Astrocyte (in vitro differentiated cells and primary cell): ENCODE data around the gene SLC25A25. TPM values are rescaled to one million over a fixed set of nuclear protein-coding genes. Genes with fewer than 3 reads are reported as not detected.
A peak's percentile ranks its signal among the peaks of the same experiment; 100 is the strongest.

Experiments used
- DNase-seq: peaks from one replicate; pipeline ENCODE4 v3.0.0-alpha.2; 2010; ENCODE audit warnings: low read depth
- FAIRE-seq: peaks from 2 replicates; lab custom pipeline; 2011; peaks lifted over from hg19 to GRCh38; lab: Jason Lieb, UNC
- H2AFZ ChIP-seq: 2 replicates; pipeline ENCODE4 v1.6.0; 2012; ENCODE audit warnings: low read depth, low read length, inconsistent platforms
- H3K27ac ChIP-seq: 2 replicates; pipeline ENCODE4 v1.5.1; 2011; ENCODE audit warnings: low read depth, low read length, inconsistent platforms
- H3K27me3 ChIP-seq: 2 replicates; pipeline ENCODE4 v1.6.0; 2011; ENCODE audit warnings: low read length, inconsistent platforms; ENCODE audit not compliant: insufficient read depth
- H3K36me3 ChIP-seq: 2 replicates; pipeline ENCODE4 v1.5.1; 2011; ENCODE audit warnings: low read length, inconsistent platforms; ENCODE audit not compliant: insufficient read depth
- H3K4me1 ChIP-seq: 2 replicates; pipeline ENCODE4 v1.5.1; 2011; ENCODE audit warnings: low read length, inconsistent platforms; ENCODE audit not compliant: insufficient read depth
- H3K4me2 ChIP-seq: 2 replicates; pipeline ENCODE4 v1.6.0; 2012; ENCODE audit warnings: low read length, inconsistent platforms
- H3K4me3 ChIP-seq: 2 replicates; pipeline ENCODE4 v1.5.1; 2011; ENCODE audit warnings: low read depth, mild to moderate bottlenecking, low read length, inconsistent platforms; ENCODE audit not compliant: insufficient read depth
- H3K79me2 ChIP-seq: 2 replicates; pipeline ENCODE4 v1.6.0; 2012; ENCODE audit warnings: mild to moderate bottlenecking, low read length, inconsistent platforms; ENCODE audit not compliant: insufficient read depth
- H3K9ac ChIP-seq: 2 replicates; pipeline ENCODE4 v1.6.0; 2012; ENCODE audit warnings: mild to moderate bottlenecking, low read length, inconsistent platforms
- H3K9me3 ChIP-seq: 2 replicates; pipeline ENCODE4 v1.5.1; 2012; ENCODE audit warnings: low read depth, mild to moderate bottlenecking, low read length, inconsistent platforms; ENCODE audit not compliant: insufficient read depth
- H4K20me1 ChIP-seq: 2 replicates; pipeline ENCODE4 v1.6.0; 2012; ENCODE audit warnings: low read length, inconsistent platforms; ENCODE audit not compliant: insufficient read depth
- H3K27ac Mint-ChIP-seq: one replicate; pipeline ENCODE4 v1.8.0; 2021; ENCODE audit warnings: mild to moderate bottlenecking, mixed read lengths; ENCODE audit not compliant: unreplicated experiment
- H3K27me3 Mint-ChIP-seq: one replicate; pipeline ENCODE4 v1.8.0; 2021; ENCODE audit warnings: low read depth, mixed read lengths; ENCODE audit not compliant: unreplicated experiment
- H3K36me3 Mint-ChIP-seq: one replicate; pipeline ENCODE4 v1.8.0; 2021; ENCODE audit warnings: low read depth, mixed read lengths; ENCODE audit not compliant: unreplicated experiment
- H3K4me1 Mint-ChIP-seq: one replicate; pipeline ENCODE4 v1.8.0; 2021; ENCODE audit warnings: low read depth, mixed read lengths; ENCODE audit not compliant: unreplicated experiment
- H3K4me3 Mint-ChIP-seq: one replicate; pipeline ENCODE4 v1.8.0; 2021; ENCODE audit warnings: mild to moderate bottlenecking, moderate library complexity, mixed read lengths; ENCODE audit not compliant: unreplicated experiment
- H3K9me3 Mint-ChIP-seq: one replicate; pipeline ENCODE4 v1.8.0; 2021; ENCODE audit warnings: mild to moderate bottlenecking, mixed read lengths; ENCODE audit not compliant: unreplicated experiment
- EZH2 ChIP-seq: IDR thresholded peaks from 2 replicates; pipeline ENCODE4 v1.6.1; 2012; ENCODE audit warnings: mild to moderate bottlenecking, low read length, inconsistent platforms; ENCODE audit not compliant: insufficient read depth
- total RNA-seq: library from RNA; stranded (reverse); gene quantifications from 2 replicates; pipeline ENCODE4 v1.2.1, GENCODE V29; 2021
- TF ChIP-seq, protein P1 (sequence below): IDR thresholded peaks from 2 replicates; pipeline ENCODE4 v1.5.1; 2011; ENCODE audit warnings: low read depth, mild to moderate bottlenecking, inconsistent platforms, low read length, moderate library complexity; ENCODE audit not compliant: insufficient read depth

The SLC25A25 gene
- total RNA-seq, 1 donor from 2014 or later = 14.4 TPM

DNA sequence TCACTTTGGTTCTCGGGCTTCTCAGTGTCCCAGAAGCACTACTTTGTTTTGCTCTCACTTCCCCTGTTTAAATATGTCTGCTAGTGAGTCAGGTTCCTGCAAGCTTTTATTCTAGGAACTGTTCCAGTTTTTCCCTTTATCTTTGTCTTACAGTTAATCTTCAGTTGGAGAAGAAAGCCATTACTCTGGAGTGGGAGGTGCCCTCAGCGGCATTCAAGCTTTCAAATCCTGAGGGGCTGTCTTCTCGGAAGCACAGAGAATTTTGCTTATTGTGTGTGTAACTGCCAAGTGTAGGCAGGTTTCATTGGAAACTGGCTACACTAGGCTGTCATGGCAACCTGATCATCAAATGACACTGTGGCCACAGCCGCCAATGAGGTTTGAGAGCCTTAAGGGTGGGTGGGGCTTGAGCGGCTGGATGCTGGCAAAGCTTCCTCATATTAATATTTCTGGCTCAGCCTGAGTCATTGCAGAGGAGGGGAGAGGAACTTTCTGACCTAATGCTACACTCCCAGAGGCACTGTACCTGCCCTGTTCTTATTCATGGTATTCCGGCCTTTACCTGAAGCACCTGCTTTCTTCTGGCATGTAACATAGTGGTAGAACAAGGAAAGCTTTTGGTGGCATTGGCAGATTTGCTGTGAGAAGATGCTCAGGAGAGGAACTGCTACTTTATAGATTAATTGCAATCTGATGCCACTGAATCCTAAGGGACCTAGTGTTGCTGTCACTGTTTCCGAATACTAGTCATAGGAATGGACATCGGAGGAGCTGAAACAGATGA lies 26.3 kb downstream of the SLC25A25 start:
- Histone ChIP-seq H3K4me2 (peak overlapping the region; percentile 79), H3K36me3 (no peaks in the 10 kb centered on the region), H3K4me3 (peak overlapping the region; percentile 56), H3K79me2 (peaks cover 78% of the 10 kb centered on the region), H3K9me3 (no peaks in the 10 kb centered on the region), H2AFZ (no peak overlapping the region), H4K20me1 (peaks cover 11% of the 10 kb centered on the region), H3K9ac (peak overlapping the region; percentile 78), H3K27me3 (no peaks in the 10 kb centered on the region), H3K27ac (peak overlapping the region; percentile 88), H3K4me1 (peaks cover 67% of the 10 kb centered on the region)
- H3K9me3 Mint-ChIP-seq = no peaks in the 10 kb centered on the region
- peak overlapping the region; percentile 34 for H3K4me3 Mint-ChIP-seq
- TF ChIP-seq, protein P1, sequence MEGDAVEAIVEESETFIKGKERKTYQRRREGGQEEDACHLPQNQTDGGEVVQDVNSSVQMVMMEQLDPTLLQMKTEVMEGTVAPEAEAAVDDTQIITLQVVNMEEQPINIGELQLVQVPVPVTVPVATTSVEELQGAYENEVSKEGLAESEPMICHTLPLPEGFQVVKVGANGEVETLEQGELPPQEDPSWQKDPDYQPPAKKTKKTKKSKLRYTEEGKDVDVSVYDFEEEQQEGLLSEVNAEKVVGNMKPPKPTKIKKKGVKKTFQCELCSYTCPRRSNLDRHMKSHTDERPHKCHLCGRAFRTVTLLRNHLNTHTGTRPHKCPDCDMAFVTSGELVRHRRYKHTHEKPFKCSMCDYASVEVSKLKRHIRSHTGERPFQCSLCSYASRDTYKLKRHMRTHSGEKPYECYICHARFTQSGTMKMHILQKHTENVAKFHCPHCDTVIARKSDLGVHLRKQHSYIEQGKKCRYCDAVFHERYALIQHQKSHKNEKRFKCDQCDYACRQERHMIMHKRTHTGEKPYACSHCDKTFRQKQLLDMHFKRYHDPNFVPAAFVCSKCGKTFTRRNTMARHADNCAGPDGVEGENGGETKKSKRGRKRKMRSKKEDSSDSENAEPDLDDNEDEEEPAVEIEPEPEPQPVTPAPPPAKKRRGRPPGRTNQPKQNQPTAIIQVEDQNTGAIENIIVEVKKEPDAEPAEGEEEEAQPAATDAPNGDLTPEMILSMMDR = no peak
- TF ChIP-seq EZH2 = no peak
- FAIRE-seq (peak; percentile 32), DNase-seq (peak; percentile 97)
- H3K4me1 Mint-ChIP-seq = peaks cover 26% of the 10 kb centered on the region
- H3K27ac Mint-ChIP-seq = peak overlapping the region; percentile 98
- H3K36me3 Mint-ChIP-seq = peaks cover 2% of the 10 kb centered on the region
- no peaks in the 10 kb centered on the region for H3K27me3 Mint-ChIP-seq

DNA sequence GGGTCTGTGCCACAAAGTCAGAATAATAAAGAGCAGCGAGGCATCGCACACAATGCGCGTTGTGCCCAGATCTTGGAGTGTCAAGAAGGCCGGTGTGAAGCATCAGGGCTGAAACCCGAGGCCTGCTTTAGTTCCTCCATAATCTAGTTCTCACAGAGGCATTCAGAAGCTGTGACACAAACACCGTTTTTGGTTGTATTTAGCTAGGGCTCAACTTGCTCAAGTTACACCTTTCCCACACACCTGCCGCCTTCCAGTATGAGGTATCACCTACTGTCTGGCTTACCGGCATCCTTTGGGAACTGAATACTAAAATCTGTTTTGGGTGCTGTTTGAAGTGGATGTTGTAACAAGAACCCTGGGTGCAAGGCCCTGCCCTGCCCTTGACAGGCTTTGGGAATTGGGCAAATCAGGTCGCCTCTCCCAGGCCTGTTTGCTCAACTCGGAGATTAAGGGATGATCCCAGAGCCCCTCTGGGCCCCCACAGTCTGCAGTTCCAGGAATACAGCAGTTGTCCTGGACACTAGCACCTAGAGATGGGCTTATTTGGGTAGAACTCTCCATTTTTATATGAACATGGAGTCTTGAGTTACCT lies 27.0 kb downstream of the SLC25A25 start:
- H3K4me3 ChIP-seq = peak overlapping the region; percentile 14
- H2AFZ ChIP-seq = no peak overlapping the region
- peak overlapping the region; percentile 79 for H3K4me2 ChIP-seq
- H3K36me3 Mint-ChIP-seq = no peaks in the 10 kb centered on the region
- DNase-seq (no peak), FAIRE-seq (no peak)
- peaks cover 78% of the 10 kb centered on the region for H3K79me2 ChIP-seq
- H4K20me1 ChIP-seq = peaks cover 18% of the 10 kb centered on the region
- no peaks in the 10 kb centered on the region for H3K27me3 ChIP-seq
- H3K9ac ChIP-seq = peak overlapping the region; percentile 78
- TF ChIP-seq, protein P1 = no peak
- TF ChIP-seq EZH2 = no peak
- H3K27ac Mint-ChIP-seq = peak overlapping the region; percentile 98
- H3K4me3 Mint-ChIP-seq = no peak overlapping the region
- no peaks in the 10 kb centered on the region for H3K9me3 Mint-ChIP-seq
- peak overlapping the region; percentile 88 for H3K27ac ChIP-seq
- no peaks in the 10 kb centered on the region for H3K27me3 Mint-ChIP-seq
- no peaks in the 10 kb centered on the region for H3K9me3 ChIP-seq
- H3K4me1 ChIP-seq = peaks cover 74% of the 10 kb centered on the region
- H3K36me3 ChIP-seq = no peaks in the 10 kb centered on the region
- H3K4me1 Mint-ChIP-seq = peaks cover 33% of the 10 kb centered on the region
